NCI-H2107 treated with DMSO at 0.1 percent for 48 hours (cell line): Measurements from ENCODE around the gene CDRT15.
A peak's percentile ranks its signal among the peaks of the same experiment; 100 is the strongest.
"Not testable (repeated sequence)": the region's sequence is repeated elsewhere in the genome, so short reads cannot be mapped to it uniquely, and the experiment has no call there.

ENCODE experiments used
- DNase-seq: peaks from one replicate; lab custom pipeline; 2025; ENCODE audit not compliant: unreplicated experiment; lab: John Stamatoyannopoulos, UW

The CDRT15 gene

GRCh38 chr17:14207791-14208190 is 28.9 kb downstream of the CDRT15 start:
- DNase-seq: no peak

GRCh38 chr17:14206891-14207290 is 29.8 kb downstream of the CDRT15 start:
- DNase-seq: no peak

GRCh38 chr17:14205992-14206461 is 30.6 kb downstream of the CDRT15 start:
- peak; percentile 64 for DNase-seq

GRCh38 chr17:14205380-14205779 is 31.3 kb downstream of the CDRT15 start:
- no peak for DNase-seq

GRCh38 chr17:14204546-14204945 is 32.1 kb downstream of the CDRT15 start:
- DNase-seq: no peak

DNA sequence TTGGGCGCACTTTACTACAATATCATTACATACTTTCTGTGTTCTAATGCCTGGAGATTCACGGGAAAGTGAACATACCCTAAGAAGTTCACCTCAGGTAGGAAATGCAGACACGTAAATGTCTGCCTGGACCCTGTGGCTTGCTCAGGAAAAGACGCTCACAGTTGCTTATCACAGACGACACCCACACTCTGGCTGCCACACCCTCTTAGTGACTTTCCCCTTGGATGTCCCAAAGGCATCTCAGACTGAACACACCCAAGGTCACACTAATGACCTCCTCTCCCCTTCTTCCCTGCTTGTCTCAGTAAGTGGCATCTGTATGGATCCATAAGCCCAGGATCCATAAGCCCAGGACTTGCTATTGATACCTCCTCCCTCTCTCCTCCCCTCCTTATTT is 32.6 kb downstream of the CDRT15 start:
- no peak for DNase-seq

DNA sequence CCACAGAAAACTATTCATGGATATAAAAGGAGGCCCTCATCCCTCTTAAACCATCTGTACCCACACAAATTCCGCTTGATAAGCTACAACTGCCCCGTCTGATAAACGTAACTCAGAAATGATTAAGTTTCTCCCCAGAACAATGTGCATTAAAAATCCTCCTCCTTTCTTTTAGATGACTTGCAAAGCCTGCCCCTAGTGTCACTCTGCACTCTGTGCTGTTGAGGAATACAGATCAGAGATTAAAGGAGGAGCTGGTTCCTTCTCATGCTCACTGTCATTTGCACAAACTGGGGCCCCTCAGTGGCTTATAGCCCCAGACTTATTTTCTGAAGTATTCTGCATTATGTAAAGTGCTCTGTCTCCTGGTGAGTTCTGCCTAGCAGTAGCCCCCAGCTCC is 33.3 kb downstream of the CDRT15 start:
- no peak for DNase-seq

DNA sequence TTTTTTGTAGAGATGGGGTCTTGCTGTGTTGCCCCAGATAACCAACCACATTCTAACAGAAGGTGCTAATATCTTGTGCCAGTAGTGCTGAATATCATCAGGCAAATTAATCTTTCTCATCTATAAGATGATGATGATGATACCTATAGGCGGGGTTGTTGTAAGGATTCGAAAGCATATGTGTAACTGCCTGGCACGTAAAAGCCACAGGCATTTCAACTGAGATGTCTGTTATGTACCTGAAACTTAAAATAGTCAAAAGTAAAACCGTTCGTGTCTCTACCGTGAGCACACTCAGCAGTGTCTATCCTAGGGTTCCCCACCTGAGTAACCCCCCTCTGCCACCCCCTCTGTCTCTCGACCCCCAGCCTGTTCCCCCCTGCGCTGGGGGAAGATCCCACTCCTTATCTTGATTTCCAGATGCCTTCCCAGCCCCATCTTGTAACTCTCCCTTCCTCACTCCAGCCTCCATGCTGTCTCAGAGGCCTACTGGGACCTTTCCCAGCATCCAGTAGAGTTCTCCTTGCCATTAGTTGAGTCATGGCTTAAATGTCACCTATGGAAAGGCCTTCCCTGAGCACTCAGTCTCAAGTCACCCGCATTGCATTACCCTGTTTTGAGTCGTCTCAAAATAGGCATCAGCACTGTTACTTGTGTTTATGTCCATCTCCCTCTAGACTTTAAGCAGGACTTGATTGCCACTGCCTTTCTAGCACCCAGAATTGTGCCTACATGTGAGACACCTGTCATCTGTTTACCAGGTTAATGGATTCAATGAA is 34.1 kb downstream of the CDRT15 start:
- no peak for DNase-seq

DNA sequence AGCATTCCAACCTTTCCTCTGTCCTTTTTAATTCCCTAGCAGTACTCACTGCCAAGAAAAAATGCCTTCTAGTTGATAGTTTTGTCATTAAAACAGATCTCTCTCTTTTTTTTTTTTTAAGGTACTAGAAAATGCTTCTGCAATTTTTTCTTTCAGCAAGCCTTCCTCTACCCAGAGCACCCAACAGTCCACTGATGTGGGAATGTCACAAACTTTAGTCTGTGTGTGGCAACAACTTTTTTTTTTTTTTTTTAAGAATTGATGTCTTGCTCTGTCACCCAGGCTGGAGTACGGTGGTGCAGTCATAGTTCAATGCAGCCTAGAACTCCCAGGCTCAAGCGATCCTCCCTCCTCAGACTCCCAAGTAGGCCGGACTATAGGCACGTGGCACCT is 34.7 kb downstream of the CDRT15 start:
- DNase-seq: no peak

DNA sequence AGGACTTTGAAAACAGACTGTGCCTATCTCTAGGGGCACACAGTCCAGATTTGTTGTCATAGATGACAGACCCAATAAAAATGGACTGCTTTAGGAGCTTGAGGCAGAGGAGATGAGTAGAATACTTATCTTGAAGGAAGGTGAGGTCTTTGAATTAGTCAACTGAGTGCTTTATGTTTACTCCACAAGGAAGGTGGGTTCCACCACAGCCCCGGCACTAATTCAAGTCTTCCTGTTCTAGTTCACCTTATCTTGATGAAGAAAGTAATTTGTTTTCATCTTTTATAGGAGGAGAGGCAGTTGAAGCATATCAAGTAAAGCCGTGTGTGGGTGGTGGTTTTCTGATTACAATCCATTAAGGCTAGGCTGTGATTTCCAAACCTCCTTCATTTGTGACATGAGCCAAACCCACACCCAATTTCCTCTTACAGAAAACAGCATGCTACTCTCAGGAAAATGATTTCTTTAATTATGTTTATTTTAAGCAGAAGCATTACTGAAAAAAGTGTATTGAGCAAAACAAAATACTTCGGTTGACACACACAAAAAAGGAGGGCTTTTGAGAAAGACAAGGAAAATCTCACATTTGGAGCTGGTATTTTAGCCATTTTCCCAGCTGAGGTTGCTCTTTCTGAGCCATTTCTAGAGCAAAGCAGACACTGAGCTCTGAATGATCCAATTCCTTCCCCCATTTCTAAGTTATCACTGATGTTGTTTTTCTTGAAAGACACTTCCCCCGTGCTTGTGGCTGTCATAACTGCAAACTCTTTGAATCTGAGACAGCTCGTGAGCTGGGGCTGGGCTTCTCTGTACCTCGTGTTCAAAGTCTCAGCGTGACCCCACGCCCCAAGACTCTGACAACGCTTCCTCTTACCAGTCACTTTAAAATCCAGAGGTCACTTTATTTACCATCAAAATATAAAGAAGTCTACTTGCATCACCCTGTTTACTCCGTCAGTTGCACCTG is 35.4 kb downstream of the CDRT15 start:
- DNase-seq: no peak

GRCh38 chr17:14200354-14200753 is 36.3 kb downstream of the CDRT15 start:
- DNase-seq: no peak

DNA sequence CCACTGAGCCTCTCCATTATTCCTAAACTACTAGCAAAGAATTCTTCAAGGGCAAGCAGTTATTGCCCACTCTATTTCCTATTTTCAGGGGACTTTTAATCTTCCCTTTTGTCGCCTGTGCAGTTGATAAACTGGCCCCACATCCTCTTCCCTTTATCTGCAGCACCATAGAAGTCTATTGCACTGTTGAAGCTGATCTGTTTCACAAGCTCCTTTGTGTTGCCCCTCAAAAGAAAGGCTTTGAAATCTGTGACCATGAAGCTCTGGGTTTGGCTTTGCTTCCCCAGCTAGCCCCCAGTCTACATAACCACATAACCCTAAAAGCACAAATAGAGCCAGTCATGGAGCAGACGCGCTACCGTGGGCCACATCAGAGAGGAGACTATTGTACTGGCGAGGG is 37.1 kb downstream of the CDRT15 start:
- no peak for DNase-seq

- no peak for DNase-seq
These were observed 38.1 kb downstream of the CDRT15 start for GRCh38 chr17:14198575-14198974.

DNA sequence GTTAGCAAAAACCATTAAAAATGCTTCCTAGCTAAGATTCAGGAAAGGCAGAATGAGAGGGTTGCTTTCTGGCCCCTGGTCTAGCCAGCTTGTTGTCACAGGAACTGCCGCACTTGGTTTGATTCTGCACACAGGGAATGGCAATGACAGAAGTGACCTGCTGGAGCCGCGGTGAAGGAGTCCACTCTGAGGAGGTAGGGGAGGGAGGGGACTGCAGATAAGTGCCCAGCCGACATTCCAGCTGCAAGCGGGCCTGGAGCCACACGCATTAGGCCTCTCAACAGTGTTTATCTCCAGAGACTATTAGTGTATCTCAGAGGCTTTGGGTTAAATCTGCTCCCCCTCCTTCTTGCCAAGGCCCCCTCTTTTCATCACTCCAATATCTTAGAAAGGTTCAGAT is 38.6 kb downstream of the CDRT15 start:
- DNase-seq: no peak

GRCh38 chr17:14197586-14197985 is 39.1 kb downstream of the CDRT15 start:
- no peak for DNase-seq

- DNase-seq: no peak
These were observed 39.6 kb downstream of the CDRT15 start for GRCh38 chr17:14197057-14197456.

DNA sequence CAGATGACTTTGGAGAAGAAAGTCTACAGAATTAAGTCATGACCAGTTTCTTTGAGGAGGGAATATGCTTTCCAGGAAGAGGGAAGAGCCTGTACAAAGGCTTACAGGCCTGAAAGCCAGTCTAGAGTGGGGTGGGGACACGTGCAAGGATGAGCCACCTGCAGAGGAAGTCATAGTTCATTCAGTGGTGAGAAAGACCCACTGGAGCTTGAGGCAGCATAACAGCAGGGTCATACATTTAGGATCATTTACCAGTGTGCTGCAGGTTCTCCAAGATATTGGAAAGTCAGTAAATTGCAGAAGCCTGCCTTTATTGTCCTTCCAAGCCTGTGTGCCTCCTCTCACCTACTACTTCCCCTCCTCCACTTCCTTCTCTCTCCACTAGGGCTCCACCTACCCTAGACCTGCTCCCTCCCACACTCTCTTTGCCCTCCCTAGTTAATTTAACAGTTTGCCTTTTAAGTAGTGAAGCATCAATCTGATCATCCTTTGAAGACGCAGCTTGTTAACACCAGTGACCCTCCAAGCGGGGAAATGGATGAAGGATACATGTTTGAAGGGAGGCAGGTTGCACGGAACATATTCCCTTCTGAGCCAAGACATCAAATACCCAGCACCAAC is 40.2 kb downstream of the CDRT15 start:
- DNase-seq: no peak

DNA sequence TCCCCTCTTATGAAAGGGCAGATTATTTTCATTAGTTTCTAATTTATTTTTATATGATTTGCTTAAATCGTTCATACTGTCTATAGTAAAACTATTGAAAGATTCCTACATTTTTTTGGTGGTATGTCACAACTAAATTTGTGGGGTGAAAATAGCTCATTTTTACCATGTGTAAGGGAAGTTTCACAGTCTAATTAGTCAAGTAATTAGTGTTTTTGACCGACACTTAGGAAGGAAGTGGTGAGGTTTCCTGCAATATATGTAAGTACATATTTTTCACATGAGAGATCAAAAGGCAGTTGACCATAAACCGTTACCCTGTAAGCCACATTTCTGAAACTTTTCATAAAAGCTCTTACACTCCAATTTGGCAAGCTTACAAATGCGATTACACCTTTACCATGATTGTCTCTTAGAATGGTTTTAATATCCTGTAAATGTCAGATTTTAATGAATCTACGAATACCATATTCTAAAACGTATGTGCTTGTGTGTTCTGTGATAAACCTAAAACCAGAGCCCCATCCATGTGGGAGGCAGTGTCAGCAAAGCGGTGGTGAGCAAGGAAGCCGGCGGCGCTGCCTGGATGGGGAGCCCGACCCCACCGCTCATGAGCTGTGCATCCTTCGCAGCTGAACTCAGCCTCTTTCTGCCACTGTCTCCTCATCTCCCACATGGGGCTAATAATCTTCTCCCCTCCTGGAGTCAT is 43.9 kb downstream of the CDRT15 start:
- not testable (repeated sequence) for DNase-seq

- DNase-seq: not testable (repeated sequence)
These were observed 44.6 kb downstream of the CDRT15 start for GRCh38 chr17:14192039-14192438.

GRCh38 chr17:14191469-14191868 is 45.2 kb downstream of the CDRT15 start:
- not testable (repeated sequence) for DNase-seq

- DNase-seq: not testable (repeated sequence)
These were observed 45.9 kb downstream of the CDRT15 start for GRCh38 chr17:14190774-14191173.
